Lung (tissue), 12 donors: ENCODE data around the gene ENPEP. TPM values are rescaled to one million over a fixed set of nuclear protein-coding genes. Genes with fewer than 3 reads are reported as not detected.
A peak's percentile ranks its signal among the peaks of the same experiment; 100 is the strongest.

ENCODE experiments used
- ATAC-seq: fragments of 200-7000 bp; cut with Tn5 transposase; one replicate; pipeline ENCODE4 v1.9.1; 2020; ENCODE audit warnings: moderate number of reproducible peaks; ENCODE audit not compliant: insufficient read depth, low FRiP score
- DNase-seq, 3 donors: peaks; one replicate each; pipeline ENCODE4 v3.0.0-alpha.2; 2013 to 2017
- H3K27ac ChIP-seq, 2 donors: one replicate each; pipeline ENCODE4 v1.5.1; 2013; ENCODE audit warnings: mild to moderate bottlenecking in 2 of 2, moderate library complexity in 2 of 2, control low read depth in 1 of 2, inconsistent platforms in 1 of 2, low read depth in 1 of 2, low read length in 1 of 2
- H3K27me3 ChIP-seq, 3 donors: one replicate each; pipeline ENCODE4 v1.5.1; 2013; ENCODE audit warnings: low read length in 2 of 3; ENCODE audit not compliant: control insufficient read depth in 3 of 3, insufficient read depth in 3 of 3
- H3K36me3 ChIP-seq, 4 donors: one replicate each; pipeline ENCODE4 v1.5.1; 2013; ENCODE audit warnings: low read length in 4 of 4, mild to moderate bottlenecking in 1 of 4, moderate library complexity in 1 of 4; ENCODE audit not compliant: control insufficient read depth in 4 of 4, insufficient read depth in 4 of 4
- H3K4me1 ChIP-seq, 5 donors: one replicate each; pipeline ENCODE4 v1.5.1; 2013; ENCODE audit warnings: low read length in 5 of 5, mild to moderate bottlenecking in 2 of 5, moderate library complexity in 1 of 5; ENCODE audit not compliant: control insufficient read depth in 5 of 5, insufficient read depth in 5 of 5
- H3K4me3 ChIP-seq: one replicate; pipeline ENCODE4 v1.5.1; 2013; ENCODE audit warnings: mild to moderate bottlenecking, control low read depth, moderate library complexity
- H3K9ac ChIP-seq, 2 donors: one replicate each; pipeline ENCODE4 v1.5.1; 2013; ENCODE audit warnings: low read length in 2 of 2, control low read depth in 1 of 2; ENCODE audit not compliant: insufficient read depth in 1 of 2
- H3K9me3 ChIP-seq, 4 donors: one replicate each; pipeline ENCODE4 v1.5.1; 2013; ENCODE audit warnings: low read length in 3 of 4, mild to moderate bottlenecking in 1 of 4, moderate library complexity in 1 of 4; ENCODE audit not compliant: control insufficient read depth in 4 of 4, insufficient read depth in 3 of 4
- WGBS, 2 donors: extraction: QIAGEN DNeasy Blood & Tissue Kit; methylation state at CpG; one replicate each; pipeline ENCODE4 v1.1.7; 2013; 5-methylcytosine and 5-hydroxymethylcytosine counted together
- polyA plus RNA-seq, 2 donors: library from polyadenylated mRNA; stranded (reverse); fragments of 200-250 nt; gene quantifications; one replicate each; pipeline ENCODE4 v1.2.1, GENCODE V29; 2013
- total RNA-seq, 2 donors: library from RNA; depleted of rRNA in 1 of 2; stranded (reverse); fragments of >200 nt in 1 of 2; gene quantifications; one replicate each; pipeline ENCODE4 v1.2.1, GENCODE V29; 2014 to 2021
- TF ChIP-seq, protein P1 (sequence below): IDR thresholded peaks from 2 replicates; pipeline ENCODE4 v1.5.1; 2012; ENCODE audit warnings: mild to moderate bottlenecking; ENCODE audit errors: control extremely low read depth, extremely low read depth
- donor health status: control.
- donor health status: control.
- donor health status: Bipolar disorder and iron deficiency.
- donor health status: healthy.
- donor health status: DM: yes; HTN: yes; CAD: no.

ENPEP gene
- total and polyA plus RNA-seq, 4 donors: 1.0 to 26.3 (median 3.6) TPM

DNA sequence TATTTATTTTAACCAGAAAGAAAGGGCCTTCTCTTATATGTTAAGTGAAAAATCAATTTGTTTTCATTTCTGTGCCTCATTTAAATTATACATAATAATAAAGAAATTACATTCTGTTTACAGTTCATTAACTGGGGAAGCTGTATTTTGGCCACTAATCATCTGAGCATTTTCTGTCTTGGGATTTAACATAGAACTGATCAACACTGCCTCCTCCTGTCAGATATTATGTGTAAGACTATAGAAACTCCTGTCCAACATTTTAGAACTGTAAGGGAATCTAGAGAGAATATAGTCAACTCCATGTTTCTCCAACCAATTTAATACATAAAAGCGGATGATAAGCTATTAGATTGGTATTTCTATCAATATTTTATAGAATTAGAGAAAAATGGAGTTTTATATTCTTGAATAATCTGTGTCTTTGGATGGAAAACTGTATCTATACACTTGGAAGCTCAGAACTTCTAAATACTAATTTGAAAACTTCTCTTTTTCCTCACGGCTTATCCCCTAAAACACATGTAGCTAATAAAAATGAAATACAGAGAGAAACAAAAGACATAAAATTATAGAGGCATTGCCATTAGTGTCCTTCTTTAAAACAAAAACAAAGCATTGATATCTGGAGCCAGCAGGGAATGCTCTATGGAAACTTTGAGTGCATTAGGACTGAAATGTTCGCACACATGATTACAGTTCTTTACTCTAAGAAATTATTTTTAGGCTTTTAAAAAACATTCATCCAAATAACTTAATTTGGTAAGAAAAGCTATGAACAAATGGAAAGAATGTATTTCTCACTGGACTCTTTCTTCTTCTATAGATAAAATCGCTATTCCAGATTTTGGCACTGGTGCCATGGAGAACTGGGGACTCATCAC lies 33.1 kb downstream of the ENPEP start:
- Histone ChIP-seq H3K4me1 (peaks cover 0 to 4% (median under 1%) of the 10 kb centered on the region in 5 donors), H3K9ac (no peak overlapping the region), H3K36me3 (no peaks in the 10 kb centered on the region), H3K9me3 (no peaks in the 10 kb centered on the region), H3K4me3 (no peak overlapping the region), H3K27me3 (no peaks in the 10 kb centered on the region), H3K27ac (no peak overlapping the region)
- DNase-seq (peak in 2 of 3 donors; percentile 64 to 78), ATAC-seq (no peak)
- WGBS, 2 donors: 90 to 92% methylated on average over 4 of the region's 4 CpGs
- TF ChIP-seq, protein P1, sequence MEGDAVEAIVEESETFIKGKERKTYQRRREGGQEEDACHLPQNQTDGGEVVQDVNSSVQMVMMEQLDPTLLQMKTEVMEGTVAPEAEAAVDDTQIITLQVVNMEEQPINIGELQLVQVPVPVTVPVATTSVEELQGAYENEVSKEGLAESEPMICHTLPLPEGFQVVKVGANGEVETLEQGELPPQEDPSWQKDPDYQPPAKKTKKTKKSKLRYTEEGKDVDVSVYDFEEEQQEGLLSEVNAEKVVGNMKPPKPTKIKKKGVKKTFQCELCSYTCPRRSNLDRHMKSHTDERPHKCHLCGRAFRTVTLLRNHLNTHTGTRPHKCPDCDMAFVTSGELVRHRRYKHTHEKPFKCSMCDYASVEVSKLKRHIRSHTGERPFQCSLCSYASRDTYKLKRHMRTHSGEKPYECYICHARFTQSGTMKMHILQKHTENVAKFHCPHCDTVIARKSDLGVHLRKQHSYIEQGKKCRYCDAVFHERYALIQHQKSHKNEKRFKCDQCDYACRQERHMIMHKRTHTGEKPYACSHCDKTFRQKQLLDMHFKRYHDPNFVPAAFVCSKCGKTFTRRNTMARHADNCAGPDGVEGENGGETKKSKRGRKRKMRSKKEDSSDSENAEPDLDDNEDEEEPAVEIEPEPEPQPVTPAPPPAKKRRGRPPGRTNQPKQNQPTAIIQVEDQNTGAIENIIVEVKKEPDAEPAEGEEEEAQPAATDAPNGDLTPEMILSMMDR: no peak

DNA sequence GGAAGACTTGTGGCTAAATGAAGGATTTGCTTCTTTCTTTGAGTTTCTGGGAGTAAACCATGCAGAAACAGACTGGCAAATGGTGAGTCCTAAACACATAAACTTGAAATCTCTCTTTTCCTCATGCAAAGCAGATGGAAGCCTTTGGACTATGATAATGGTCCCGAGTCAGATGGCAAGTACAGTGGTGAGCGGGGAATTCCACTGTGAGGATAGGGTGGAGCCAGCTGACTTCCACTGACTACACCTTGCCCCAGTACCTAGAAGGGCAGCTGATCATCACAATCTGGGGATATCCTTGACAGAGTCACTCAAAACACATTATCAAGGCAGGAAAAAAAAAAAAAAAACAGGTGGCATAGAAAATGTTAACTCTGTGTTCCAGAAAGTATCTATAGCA lies 34.3 kb downstream of the ENPEP start:
- H3K36me3 ChIP-seq: no peaks in the 10 kb centered on the region
- DNase-seq (no peak), ATAC-seq (no peak)
- no peak overlapping the region for H3K27ac ChIP-seq
- H3K4me3 ChIP-seq: no peak overlapping the region
- H3K27me3 ChIP-seq: no peaks in the 10 kb centered on the region
- no peaks in the 10 kb centered on the region for H3K4me1 ChIP-seq
- WGBS, 2 donors: 72 to 87% methylated on average over 2 of the region's 2 CpGs
- no peaks in the 10 kb centered on the region for H3K9me3 ChIP-seq
- TF ChIP-seq, protein P1: no peak
- H3K9ac ChIP-seq: no peak overlapping the region

DNA sequence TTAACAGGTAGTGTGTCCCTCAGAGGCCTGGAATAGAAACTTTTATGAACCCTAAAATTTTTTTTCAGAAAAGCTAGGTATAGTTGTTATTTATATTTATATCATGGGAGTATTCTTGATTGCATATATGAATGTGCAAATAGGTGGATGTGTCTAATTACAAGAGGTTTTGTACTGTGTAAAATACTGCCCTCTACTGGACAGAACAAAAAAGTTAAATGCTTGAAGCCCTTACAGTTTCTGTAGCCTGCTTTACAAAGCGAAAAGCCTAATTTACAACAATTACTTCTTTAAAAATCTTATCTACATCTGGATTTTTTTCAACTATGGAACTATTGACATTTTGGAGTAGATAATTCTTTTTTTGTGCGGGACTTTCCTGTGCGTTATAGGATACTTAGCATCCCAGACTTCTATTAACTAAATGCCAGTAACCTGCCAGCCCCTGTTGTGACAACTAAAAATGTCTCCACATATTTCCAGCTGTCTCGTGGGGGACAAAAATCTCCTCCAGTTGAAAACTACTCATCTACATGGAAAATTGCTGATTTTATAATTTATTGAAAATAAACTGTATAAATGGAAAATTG lies 35.1 kb downstream of the ENPEP start:
- TF ChIP-seq, protein P1: peak; percentile 44
- H3K4me3 ChIP-seq: no peak overlapping the region
- 38 to 51% methylated on average over 4 of the region's 4 CpGs for WGBS, 2 donors
- no peaks in the 10 kb centered on the region for H3K4me1 ChIP-seq
- H3K9me3 ChIP-seq: no peaks in the 10 kb centered on the region
- peak in 2 of 3 donors; percentile 77 to 80 for DNase-seq
- no peak overlapping the region for H3K9ac ChIP-seq
- H3K27me3 ChIP-seq: no peaks in the 10 kb centered on the region
- no peak overlapping the region for H3K27ac ChIP-seq
- peak; percentile 76 for ATAC-seq
- H3K36me3 ChIP-seq: no peaks in the 10 kb centered on the region
